HG03565 (cell line): ENCODE measurements around the gene PXDN.
"Not testable (repeated sequence)": the region's sequence is repeated elsewhere in the genome, so short reads cannot be mapped to it uniquely, and the experiment has no call there.

ENCODE experiments used
- ATAC-seq: cut with Tn5 transposase; IDR thresholded peaks from one replicate; pipeline ENCODE4 v1.9.1; 2021; ENCODE audit warnings: mild to moderate bottlenecking, moderate library complexity; ENCODE audit not compliant: unreplicated experiment

PXDN gene

GRCh38 chr2:1708476-1709334 lies 35.6 kb downstream of the PXDN start:
- no peak for ATAC-seq

GRCh38 chr2:1707771-1708418 lies 36.4 kb downstream of the PXDN start:
- ATAC-seq: no peak

- ATAC-seq: not testable (repeated sequence)
Measured at GRCh38 chr2:1706089-1706841, 38.0 kb downstream of the PXDN start.

- ATAC-seq: no peak
Measured at GRCh38 chr2:1705557-1706076, 38.7 kb downstream of the PXDN start.

GRCh38 chr2:1704631-1705556 lies 39.4 kb downstream of the PXDN start:
- ATAC-seq: no peak

- ATAC-seq: no peak
Measured at GRCh38 chr2:1702186-1702565, 42.1 kb downstream of the PXDN start.

GRCh38 chr2:1701556-1702185 lies 42.6 kb downstream of the PXDN start:
- ATAC-seq: no peak

- ATAC-seq: no peak
Measured at GRCh38 chr2:1701020-1701419, 43.3 kb downstream of the PXDN start.

GRCh38 chr2:1700427-1700826 lies 43.9 kb downstream of the PXDN start:
- ATAC-seq: not testable (repeated sequence)

GRCh38 chr2:1698188-1698945 lies 45.9 kb downstream of the PXDN start:
- no peak for ATAC-seq

- no peak for ATAC-seq
Measured at GRCh38 chr2:1697601-1698000, 46.7 kb downstream of the PXDN start.

GRCh38 chr2:1696472-1696871 lies 47.8 kb downstream of the PXDN start:
- ATAC-seq: no peak

- ATAC-seq: no peak
Measured at GRCh38 chr2:1694371-1695271, 49.7 kb downstream of the PXDN start.

GRCh38 chr2:1693723-1694122 lies 50.6 kb downstream of the PXDN start:
- no peak for ATAC-seq

- ATAC-seq: no peak
Measured at GRCh38 chr2:1692342-1692741, 52.0 kb downstream of the PXDN start.

GRCh38 chr2:1691366-1691765 lies 52.9 kb downstream of the PXDN start:
- ATAC-seq: no peak

- no peak for ATAC-seq
Measured at GRCh38 chr2:1690056-1690775, 54.1 kb downstream of the PXDN start.
